GM12891 (cell line): ENCODE measurements around the gene SIRT5.

Experiments
- PAX5 ChIP-seq: IDR thresholded peaks from 2 replicates; pipeline ENCODE4 v1.6.1; 2011; ENCODE audit warnings: low read length, moderate library complexity, mild to moderate bottlenecking; ENCODE audit not compliant: insufficient read depth, severe bottlenecking
- POLR2A ChIP-seq: IDR thresholded peaks from 2 replicates; pipeline ENCODE4 v1.6.1; 2011; ENCODE audit warnings: low read depth, low read length, control low read depth
- POLR2AphosphoS5 ChIP-seq: IDR thresholded peaks from 2 replicates; pipeline ENCODE4 v1.6.1; 2011; ENCODE audit warnings: low read depth, low read length, control low read depth
- POU2F2 ChIP-seq: IDR thresholded peaks from 2 replicates; pipeline ENCODE4 v1.6.1; 2011; ENCODE audit warnings: low read depth, mild to moderate bottlenecking, control low read depth, low read length, moderate library complexity
- SPI1 ChIP-seq: IDR thresholded peaks from 2 replicates; pipeline ENCODE4 v1.6.1; 2011; ENCODE audit warnings: low read depth, low read length, control low read depth
- TAF1 ChIP-seq: IDR thresholded peaks from 2 replicates; pipeline ENCODE4 v1.6.1; 2011; ENCODE audit warnings: low read depth, low read length, control low read depth

- TF ChIP-seq POLR2A (no peak), POLR2AphosphoS5 (no peak), SPI1 (no peak), TAF1 (no peak), PAX5 (no peak), POU2F2 (no peak)
These were observed 74.4 kb downstream of the SIRT5 start for GRCh38 chr6:13648850-13649249.
